GM12875 (cell line): Measurements from ENCODE around the gene TRIP13.

Experiments
- H3K4me3 ChIP-seq: one replicate; pipeline ENCODE4 v1.5.1; 2011; ENCODE audit warnings: low read depth, low read length, control low read depth
- TF ChIP-seq, protein P1 (sequence below): IDR thresholded peaks from 2 replicates; pipeline ENCODE4 v1.5.1; 2011; ENCODE audit warnings: low read depth, mild to moderate bottlenecking, control low read depth, inconsistent platforms, low read length, moderate library complexity, borderline replicate concordance; ENCODE audit not compliant: insufficient read depth

The TRIP13 gene

DNA sequence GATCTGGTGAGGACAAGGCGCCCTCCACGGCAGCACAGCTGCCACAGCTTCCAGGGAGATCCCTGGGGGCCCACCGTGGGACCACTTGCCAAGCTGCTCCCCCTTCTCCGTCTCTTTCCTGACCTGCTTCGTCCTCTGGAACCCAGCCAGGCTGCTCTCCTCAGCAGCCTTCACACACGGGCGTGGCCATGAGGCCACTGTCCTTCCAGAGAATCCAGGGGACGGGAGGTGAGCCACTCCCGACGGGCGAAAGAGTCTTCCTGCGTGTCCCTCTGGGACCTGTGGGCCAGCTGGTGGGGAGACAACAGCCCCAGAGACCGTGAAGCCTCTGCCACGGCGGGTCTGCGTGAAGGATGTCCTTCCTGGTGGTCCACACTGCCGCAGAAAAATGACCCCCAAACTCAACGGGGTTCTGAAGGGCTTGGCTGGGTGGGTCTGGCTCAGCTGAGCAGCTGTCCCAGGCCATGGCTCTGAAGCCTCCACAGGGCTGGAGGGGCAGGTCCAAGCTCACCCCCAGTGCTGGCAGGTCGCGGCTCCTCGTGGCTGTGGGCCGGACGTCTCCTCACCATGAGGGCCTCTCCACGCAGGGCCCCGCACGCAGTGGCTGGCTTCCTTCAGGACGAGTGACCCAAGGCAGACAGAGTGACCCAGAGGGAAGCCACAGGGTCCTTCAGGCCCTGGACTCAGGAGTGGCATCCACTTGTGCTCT, 68.5 kb downstream of the TRIP13 start:
- TF ChIP-seq, protein P1, sequence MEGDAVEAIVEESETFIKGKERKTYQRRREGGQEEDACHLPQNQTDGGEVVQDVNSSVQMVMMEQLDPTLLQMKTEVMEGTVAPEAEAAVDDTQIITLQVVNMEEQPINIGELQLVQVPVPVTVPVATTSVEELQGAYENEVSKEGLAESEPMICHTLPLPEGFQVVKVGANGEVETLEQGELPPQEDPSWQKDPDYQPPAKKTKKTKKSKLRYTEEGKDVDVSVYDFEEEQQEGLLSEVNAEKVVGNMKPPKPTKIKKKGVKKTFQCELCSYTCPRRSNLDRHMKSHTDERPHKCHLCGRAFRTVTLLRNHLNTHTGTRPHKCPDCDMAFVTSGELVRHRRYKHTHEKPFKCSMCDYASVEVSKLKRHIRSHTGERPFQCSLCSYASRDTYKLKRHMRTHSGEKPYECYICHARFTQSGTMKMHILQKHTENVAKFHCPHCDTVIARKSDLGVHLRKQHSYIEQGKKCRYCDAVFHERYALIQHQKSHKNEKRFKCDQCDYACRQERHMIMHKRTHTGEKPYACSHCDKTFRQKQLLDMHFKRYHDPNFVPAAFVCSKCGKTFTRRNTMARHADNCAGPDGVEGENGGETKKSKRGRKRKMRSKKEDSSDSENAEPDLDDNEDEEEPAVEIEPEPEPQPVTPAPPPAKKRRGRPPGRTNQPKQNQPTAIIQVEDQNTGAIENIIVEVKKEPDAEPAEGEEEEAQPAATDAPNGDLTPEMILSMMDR: no peak
- no peak overlapping the region for H3K4me3 ChIP-seq

DNA sequence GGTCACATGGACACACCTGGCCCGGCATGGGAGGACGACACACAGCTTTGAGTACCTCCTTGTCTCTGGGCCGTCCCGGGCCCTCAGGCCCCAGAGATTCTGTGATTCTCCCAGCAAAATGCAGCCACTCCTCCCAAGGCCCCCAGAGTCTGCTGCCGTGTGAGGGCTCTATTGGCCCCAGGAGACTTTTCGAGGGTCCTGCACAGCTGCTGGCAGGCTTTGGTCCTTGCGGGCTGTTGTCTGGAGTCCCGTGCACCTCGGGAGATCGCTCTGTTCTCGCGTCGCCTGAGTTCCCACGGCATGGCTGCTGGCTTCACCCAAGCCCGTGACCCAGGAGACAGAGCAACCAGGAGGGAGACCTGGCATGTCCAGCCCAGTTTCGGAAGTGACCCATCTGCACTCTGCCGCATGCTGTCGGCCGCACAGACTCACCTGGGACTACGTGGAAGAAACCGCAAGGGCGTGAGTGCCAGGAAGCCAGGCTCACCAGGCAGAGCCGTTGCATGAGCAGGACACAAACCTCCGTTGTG, 69.1 kb downstream of the TRIP13 start:
- TF ChIP-seq, protein P1: no peak
- no peak overlapping the region for H3K4me3 ChIP-seq

DNA sequence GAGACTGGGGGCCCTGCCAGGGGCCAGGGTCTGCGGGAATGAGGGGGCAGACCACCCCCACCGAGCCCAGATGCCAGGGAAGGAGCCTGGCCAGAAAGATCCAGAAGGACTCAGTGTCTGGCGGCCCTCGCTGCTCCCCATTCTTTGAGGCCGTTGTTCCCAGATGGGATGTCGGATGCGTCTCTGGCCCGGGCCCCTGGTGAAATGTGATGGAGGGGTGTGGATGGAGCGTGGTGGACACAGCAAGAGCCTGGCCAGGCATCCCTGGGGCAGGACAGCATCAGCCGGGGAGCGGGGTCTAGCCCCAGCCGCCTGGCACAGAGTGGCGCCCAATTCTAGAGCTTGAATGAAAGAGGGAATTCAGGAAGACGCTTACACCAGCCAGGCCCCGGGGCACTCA, 69.7 kb downstream of the TRIP13 start:
- TF ChIP-seq, protein P1: no peak
- no peak overlapping the region for H3K4me3 ChIP-seq

DNA sequence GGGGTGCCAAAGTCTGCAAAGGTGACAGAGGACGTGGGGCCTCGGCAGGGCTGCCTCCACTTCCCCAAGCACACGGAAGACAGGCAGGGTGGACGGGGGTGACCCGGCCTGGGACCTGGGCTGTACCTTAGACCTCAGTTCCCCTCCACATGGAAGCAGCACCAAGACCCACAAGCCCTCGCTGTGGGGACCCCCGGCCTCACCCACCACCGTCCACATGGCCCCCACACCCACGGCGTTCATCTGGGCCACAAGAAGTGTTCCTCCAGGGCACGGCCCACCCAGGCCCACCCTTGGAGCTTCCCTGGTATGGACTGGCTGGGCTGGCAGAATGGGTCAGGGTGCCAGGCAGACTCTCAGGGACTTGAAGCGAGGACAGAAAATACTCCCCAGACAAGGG, 70.1 kb downstream of the TRIP13 start:
- TF ChIP-seq, protein P1: no peak
- no peak overlapping the region for H3K4me3 ChIP-seq

DNA sequence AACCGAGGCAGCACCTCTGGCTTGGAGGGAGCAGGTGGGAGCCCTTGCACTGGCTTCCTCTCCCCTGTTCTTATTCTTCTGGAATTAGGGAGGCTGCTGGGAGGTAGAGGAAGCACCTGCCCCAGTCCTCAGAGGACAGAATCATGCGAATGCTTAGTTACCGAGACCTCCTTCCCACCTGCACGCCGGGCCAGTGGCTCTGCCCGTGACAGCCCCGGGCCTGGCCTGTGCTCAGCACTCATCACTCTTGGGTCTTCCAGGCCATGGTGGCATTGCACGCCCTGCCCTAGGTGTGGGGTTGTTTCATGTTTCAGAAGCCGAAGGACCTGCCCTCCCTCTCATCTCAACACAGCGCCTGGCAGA, 70.6 kb downstream of the TRIP13 start:
- H3K4me3 ChIP-seq: no peak overlapping the region
- TF ChIP-seq, protein P1: no peak

DNA sequence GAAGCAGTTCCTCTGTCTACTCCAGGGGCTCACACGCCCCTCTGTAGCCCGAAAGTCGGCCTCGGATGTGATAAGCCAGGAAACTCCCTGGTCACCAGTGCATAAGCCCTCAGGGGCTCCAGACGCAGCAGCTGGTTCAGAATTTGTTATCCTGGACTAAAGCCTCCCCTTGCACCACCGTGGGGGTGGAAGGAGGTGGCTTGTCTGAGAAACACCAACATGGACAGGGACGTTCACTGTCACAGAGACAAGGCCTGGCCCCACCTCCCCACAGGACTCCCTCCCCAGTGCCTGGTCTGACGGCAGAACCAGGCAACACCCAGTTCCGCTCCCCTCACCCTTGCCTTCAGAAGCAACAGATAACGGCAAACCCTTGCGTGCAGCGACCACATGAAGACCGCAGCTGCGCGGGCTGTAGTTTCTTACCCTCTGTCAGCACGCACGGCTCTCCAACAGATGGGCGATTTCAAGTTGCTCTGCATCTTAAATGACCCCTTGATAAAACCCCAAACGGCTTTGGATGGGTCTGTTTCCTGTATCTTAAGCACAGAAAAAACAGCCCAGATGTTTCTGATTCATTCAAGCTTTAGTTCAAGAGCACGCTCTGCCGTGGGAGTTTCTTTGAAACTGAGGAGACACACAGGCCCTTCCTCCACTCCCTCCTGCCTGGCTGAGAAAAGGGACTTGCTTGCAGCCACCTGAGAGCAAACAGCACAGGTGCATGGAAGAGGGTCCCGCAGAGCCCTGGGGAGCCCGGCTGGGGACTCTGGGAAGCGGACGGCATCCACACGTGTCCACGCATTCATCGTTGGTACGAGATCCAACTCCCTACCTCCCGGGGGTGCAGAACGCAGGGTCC, 71.2 kb downstream of the TRIP13 start:
- TF ChIP-seq, protein P1: no peak
- no peak overlapping the region for H3K4me3 ChIP-seq

DNA sequence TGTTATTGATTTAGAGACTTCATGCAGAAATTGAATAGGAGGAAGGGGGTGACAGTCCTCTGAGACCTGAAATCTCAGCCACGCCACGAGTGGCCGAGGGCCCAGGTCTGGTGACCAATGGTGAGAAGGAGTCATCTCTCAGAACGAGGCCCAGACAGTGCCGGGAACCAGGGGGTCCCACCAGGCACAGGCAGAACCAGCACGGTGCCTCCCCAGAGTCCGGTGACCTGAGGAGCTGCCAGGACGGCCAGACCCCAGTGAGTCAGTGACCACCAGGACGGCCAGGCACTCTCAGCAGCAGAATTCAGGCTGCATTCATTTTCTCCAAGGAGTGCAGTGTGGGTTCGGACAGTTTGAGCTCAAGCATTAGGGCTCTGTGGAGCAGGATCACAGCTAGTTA, 72.1 kb downstream of the TRIP13 start:
- no peak overlapping the region for H3K4me3 ChIP-seq
- TF ChIP-seq, protein P1: no peak
